ENCODE measurements around the gene ACTR8.

DNA sequence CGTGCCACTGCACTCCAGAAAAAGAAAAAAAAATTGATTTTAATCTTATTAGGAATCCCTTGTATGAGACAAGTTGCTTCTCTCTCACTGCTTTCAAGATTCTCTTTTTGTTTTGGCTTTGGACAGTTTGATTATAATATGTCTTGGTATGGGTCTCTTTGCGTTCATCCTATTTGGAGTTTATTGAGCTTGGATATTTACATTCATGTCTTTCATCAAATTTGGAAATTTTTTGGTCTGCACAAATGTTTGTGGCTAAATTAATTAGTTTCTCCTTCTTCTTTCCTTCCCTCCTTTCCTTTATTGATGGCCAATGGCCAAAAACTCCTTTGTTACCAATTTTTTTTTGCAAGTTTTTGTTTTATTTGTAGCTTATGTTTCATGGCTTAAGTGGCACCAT lies 37.8 kb upstream of the ACTR8 start:
- TF ChIP-seq, protein P1, sequence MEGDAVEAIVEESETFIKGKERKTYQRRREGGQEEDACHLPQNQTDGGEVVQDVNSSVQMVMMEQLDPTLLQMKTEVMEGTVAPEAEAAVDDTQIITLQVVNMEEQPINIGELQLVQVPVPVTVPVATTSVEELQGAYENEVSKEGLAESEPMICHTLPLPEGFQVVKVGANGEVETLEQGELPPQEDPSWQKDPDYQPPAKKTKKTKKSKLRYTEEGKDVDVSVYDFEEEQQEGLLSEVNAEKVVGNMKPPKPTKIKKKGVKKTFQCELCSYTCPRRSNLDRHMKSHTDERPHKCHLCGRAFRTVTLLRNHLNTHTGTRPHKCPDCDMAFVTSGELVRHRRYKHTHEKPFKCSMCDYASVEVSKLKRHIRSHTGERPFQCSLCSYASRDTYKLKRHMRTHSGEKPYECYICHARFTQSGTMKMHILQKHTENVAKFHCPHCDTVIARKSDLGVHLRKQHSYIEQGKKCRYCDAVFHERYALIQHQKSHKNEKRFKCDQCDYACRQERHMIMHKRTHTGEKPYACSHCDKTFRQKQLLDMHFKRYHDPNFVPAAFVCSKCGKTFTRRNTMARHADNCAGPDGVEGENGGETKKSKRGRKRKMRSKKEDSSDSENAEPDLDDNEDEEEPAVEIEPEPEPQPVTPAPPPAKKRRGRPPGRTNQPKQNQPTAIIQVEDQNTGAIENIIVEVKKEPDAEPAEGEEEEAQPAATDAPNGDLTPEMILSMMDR (conservative IDR thresholded peaks at IDR 0.05; ENCODE audit: low read depth, low read length) = no peak
- TF ChIP-seq POLR2A (IDR thresholded peaks at IDR 0.05; ENCODE audit: low read depth, low read length) (no peak), MAZ (IDR thresholded peaks at IDR 0.05; ENCODE audit: borderline replicate concordance, low read depth, low read length) (no peak), CHD1 (IDR thresholded peaks at IDR 0.05; ENCODE audit: low read depth, low read length) (no peak), CEBPB (IDR thresholded peaks at IDR 0.05; ENCODE audit: low read depth, low read length) (no peak), USF2 (IDR thresholded peaks at IDR 0.05; ENCODE audit: low read depth, low read length) (no peak), BHLHE40 (IDR thresholded peaks at IDR 0.05; ENCODE audit: low read depth, low read length) (no peak), MAFK (IDR thresholded peaks at IDR 0.05; ENCODE audit: low read depth, low read length) (no peak), NFE2L2 (IDR thresholded peaks at IDR 0.05; ENCODE audit: low read depth, low read length) (no peak), RFX5 (IDR thresholded peaks at IDR 0.05; ENCODE audit: low read depth, low read length) (no peak), FOS (IDR thresholded peaks at IDR 0.05; ENCODE audit: low read depth, low read length) (no peak)
